Coronary artery (tissue), 2 donors: ENCODE results near the gene TBXA2R.

Experiments
- DNase-seq: peaks from one replicate; pipeline ENCODE4 v3.0.0-alpha.2; 2017; ENCODE audit warnings: low spot score
- H3K27ac ChIP-seq, 2 donors: fragments of 200-600 bp; sonication (generic); one replicate each; pipeline ENCODE4 v1.5.1; 2016 to 2019
- H3K4me3 ChIP-seq: fragments of 200-600 bp; sonication (generic); 2 replicates; pipeline ENCODE4 v1.5.1; 2016; ENCODE audit warnings: mild to moderate bottlenecking, moderate library complexity
- TF ChIP-seq, protein P1 (sequence below): fragments of 200-600 bp; sonication (generic); IDR thresholded peaks from one replicate; pipeline ENCODE4 v1.5.1; 2019; ENCODE audit warnings: antibody characterized with exemption

The TBXA2R gene

DNA sequence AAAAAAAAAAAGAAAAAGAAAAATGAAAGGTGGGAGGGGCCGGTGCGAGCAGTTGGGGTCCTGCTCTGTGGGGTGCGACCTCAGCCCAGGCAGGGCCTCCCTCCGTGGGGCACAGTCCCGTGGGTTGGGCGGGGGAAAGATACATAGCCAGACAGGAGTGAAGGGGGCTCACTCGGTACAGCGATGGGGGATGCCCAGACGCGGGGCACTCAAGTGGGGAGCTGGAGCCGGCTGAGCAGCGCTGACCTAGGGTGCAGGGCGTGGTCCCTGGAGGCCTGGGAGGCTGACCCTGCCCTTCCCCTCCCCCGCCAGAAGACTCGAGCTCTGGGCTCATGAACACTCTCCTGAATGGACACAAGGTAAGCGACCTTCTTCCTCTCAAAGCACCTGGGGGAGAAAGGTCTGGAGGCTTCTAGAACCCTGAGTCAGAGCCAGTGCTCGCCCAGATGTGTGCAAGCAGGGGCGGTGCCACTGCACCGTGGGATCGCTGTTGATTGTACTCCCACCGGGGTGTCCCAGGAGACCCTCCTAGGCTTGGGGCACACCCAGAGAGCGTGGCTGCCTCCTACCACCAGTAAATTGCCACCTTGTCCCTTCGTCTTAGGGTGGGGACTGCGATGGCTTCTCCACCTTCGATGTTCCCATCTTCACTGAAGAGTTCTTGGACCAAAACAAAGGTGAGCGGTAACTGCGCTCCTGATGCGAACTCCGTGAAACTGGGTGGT is 30.6 kb downstream of the TBXA2R start:
- Histone ChIP-seq H3K27ac (peak overlapping the region in 1 of 2 donors; percentile 87), H3K4me3 (peak overlapping the region; percentile 67)
- TF ChIP-seq, protein P1, sequence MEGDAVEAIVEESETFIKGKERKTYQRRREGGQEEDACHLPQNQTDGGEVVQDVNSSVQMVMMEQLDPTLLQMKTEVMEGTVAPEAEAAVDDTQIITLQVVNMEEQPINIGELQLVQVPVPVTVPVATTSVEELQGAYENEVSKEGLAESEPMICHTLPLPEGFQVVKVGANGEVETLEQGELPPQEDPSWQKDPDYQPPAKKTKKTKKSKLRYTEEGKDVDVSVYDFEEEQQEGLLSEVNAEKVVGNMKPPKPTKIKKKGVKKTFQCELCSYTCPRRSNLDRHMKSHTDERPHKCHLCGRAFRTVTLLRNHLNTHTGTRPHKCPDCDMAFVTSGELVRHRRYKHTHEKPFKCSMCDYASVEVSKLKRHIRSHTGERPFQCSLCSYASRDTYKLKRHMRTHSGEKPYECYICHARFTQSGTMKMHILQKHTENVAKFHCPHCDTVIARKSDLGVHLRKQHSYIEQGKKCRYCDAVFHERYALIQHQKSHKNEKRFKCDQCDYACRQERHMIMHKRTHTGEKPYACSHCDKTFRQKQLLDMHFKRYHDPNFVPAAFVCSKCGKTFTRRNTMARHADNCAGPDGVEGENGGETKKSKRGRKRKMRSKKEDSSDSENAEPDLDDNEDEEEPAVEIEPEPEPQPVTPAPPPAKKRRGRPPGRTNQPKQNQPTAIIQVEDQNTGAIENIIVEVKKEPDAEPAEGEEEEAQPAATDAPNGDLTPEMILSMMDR, result no peak
- no peak for DNase-seq

DNA sequence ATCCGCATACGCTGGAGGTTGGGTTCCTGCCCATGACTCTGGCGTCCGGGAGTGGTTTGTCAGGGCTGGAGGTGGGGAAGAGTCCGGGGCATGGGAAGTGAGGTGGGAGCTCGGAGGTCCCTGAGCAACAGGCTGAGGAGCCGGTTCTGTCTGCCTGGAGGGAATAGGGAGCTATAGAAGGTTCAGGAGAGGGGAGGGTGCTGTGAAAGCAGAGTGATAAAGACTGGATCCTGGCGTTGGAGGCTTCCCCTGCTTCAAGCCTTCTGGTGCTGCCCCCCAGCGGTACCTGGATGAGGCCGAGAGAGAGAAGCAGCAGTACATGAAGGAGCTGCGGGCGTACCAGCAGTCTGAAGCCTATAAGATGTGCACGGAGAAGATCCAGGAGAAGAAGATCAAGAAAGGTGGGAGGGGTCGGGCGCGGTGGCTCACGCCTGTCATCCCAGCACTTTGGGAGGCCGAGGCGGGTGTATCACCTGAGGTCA is 31.4 kb downstream of the TBXA2R start:
- DNase-seq, result no peak
- Histone ChIP-seq H3K27ac (no peak overlapping the region), H3K4me3 (no peak overlapping the region)
- TF ChIP-seq, protein P1, result no peak

DNA sequence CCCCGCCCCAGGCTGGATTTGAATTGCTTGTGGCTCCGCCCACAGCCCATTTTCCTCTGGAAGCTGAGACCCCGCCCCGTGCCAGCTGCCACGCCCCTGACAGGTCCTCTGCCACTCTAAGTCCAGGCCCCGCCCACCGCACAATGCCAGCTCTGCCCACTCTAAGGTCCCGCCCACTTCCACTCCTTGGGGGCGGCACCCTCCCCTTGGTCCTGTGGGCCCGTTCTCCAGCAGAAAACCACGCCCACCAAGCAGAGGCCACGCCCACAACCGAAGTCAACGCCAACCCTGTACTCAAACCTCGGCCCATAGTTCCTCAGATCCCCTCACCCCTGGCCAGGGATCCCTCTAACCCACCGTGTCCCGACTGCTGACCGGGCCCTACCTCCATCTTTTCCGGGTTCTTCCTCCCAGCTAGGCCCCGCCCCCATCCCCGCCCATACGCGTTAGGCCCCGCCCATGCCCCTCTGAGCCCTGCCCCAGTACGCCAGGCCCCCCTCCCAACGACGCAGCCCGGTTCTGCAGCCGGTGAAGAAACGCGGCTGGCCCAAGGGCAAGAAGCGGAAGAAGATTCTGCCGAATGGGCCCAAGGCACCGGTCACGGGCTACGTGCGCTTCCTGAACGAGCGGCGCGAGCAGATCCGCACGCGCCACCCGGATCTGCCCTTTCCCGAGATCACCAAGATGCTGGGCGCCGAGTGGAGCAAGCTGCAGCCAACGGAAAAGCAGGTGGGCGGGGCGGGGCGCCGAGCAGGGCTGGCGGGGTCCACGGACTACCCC is 32.6 kb downstream of the TBXA2R start:
- peak; percentile 90 for DNase-seq
- peak overlapping the region; percentile 96 for H3K4me3 ChIP-seq
- H3K27ac ChIP-seq, result peak overlapping the region in 1 of 2 donors; percentile 88
- TF ChIP-seq, protein P1, result no peak

DNA sequence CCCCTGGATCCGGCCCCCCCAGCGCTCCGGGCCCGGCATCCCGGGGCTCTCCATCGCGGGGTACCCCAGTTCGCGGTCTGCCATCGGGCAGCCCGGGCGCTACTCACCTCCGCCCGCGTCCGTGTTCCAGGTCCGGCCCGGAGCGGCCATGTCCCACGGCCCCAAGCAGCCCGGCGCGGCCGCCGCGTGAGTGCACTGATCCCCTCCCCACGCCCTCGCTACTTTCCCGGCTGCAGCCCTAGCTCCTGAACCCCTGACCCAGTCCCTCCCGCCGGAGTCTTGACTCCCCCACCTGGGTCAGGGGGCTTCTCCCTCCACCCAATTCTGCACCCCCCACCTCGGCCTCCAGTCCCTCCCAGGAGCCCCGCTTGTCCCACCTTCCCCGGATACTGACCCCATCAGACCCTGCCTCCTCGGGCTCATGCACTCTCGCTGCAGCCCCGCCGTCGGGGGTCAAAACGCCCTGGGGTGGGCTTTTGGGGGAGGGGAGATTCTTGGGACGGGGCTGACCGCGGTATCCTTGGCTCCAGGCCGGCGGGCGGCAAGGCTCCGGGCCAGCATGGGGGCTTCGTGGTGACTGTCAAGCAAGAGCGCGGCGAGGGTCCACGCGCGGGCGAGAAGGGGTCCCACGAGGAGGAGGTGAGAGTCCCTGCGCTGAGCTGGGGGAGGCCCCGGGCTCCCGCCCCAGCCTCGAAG is 33.4 kb downstream of the TBXA2R start:
- peak overlapping the region; percentile 96 for H3K4me3 ChIP-seq
- H3K27ac ChIP-seq, result peak overlapping the region; percentile 75 to 88
- TF ChIP-seq, protein P1, result no peak
- DNase-seq, result no peak

DNA sequence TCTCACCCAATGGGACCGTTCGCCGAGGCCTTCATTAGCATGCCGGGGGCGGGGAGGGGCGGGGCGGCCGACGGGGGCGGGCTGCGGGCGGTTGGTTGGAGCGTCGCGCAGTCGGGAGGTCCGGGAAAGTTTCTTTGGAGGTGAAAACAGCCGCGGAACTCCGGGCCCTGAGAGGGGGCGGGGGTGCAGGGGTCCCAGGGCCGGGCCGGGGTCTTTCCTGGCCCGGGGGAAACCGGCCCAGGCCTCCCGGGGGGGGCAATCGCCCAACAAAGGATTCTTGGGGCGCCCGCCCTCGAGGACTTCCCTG is 33.9 kb downstream of the TBXA2R start, which contains the start of gene HMG20B:
Gene HMG20B, plus strand, starts transcription at position 90 of the 307 bp plus-strand sequence. CDS start 366 bp downstream, outside the sequence.
- peak within 1 kb of the TSS; percentile 96 for H3K4me3 ChIP-seq
- no peak for DNase-seq
- TF ChIP-seq, protein P1, result no peak
- peak within 1 kb of the TSS; percentile 75 to 88 for H3K27ac ChIP-seq

DNA sequence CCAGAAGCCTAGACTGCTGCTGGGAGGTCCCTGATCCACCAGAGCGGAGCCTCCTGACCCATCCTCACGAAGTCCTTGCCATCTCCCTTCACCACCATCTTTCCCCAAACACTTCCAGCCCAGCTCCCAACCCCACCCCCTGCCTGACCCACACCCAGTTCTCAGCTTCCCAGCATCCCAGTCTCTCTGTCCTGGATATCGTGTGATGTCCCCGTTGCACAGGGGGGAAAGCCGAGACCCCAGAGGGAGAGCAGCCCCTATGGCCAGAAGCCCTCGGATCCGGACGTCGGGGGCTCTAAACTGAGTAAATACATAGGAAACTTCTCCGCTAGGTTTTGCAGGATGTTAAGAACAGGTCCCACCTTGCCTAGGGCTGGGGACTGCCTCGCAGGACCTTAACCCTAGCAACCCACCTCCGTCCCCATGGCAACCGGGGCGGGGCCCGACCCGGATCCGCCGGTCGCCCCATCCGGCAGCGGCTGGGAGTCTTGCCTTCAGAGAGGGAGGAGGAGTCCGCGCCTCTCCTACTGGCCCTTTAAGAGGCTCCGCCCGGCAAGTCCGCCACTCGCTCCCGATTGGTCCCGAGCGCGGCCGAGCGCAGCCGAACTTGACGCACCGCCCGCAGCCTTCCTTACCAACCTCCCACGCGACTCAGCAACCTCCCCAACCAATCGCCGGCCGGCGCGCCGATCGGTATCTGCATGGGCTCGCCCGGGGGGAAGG is 34.4 kb downstream of the TBXA2R start:
- peak; percentile 100 for DNase-seq
- Histone ChIP-seq H3K27ac (peak overlapping the region in 1 of 2 donors; percentile 65), H3K4me3 (peak overlapping the region; percentile 96)
- TF ChIP-seq, protein P1, result no peak
